K562 (cell line): ENCODE measurements around the gene PCCA. TPM values are rescaled to one million over a fixed set of nuclear protein-coding genes. Genes with fewer than 3 reads are reported as not detected.
"Not testable (repeated sequence)": the region's sequence is repeated elsewhere in the genome, so short reads cannot be mapped to it uniquely, and the experiment has no call there.

ENCODE experiments used
- ATAC-seq: fragments of 200-7000 bp; cut with Tn5 transposase; 3 replicates; pipeline ENCODE4 v1.9.1; 2020; ENCODE audit warnings: moderate library complexity
- BruUV-seq: library from RNA; stranded (reverse); fragments of 400-500 nt; replicated peaks from 2 replicates; lab custom pipeline; 2021; lab: Mats Ljungman, UMichigan
- CTCF ChIA-PET: fragments of 300-600 bp; formaldehyde crosslinking; extraction: SDS; loops from one replicate; lab custom pipeline; 2021; ENCODE audit warnings: low intra/inter-chr PET ratio; lab: Yijun Ruan, JAX
- POLR2A ChIA-PET: fragments of 300-600, 350-650 bp; sonication (Branson Sonifier 250); formaldehyde crosslinking; extraction: SDS; loops from one replicate; lab custom pipeline; 2021; ENCODE audit warnings: antibody characterized with exemption, inconsistent platforms; lab: Yijun Ruan, JAX
- DNase-seq, 4 experiments: peaks; one replicate each; pipeline versions ENCODE4 v3.0.0 to v3.0.0-alpha.2; 2011 to 2018; ENCODE audit warnings: low spot score in 3 of 4, mixed read lengths in 3 of 4; ENCODE audit errors: extremely low read depth in 1 of 4
- FAIRE-seq: peaks from 2 replicates; lab custom pipeline; 2011; peaks lifted over from hg19 to GRCh38; lab: Jason Lieb, UNC
- H2AFZ ChIP-seq: 2 replicates; pipeline ENCODE4 v1.6.0; 2011; ENCODE audit warnings: low read depth, low read length, control low read depth, inconsistent platforms
- H3K27ac ChIP-seq: fragments of 200-600 bp; 3 replicates; pipeline ENCODE4 v1.8.0; 2011; ENCODE audit warnings: low read depth, mild to moderate bottlenecking, control low read depth, inconsistent platforms, low read length, moderate library complexity, mixed read lengths; ENCODE audit errors: extremely low read depth
- H3K27me3 ChIP-seq, 2 experiments: fragments of 300-600 bp in 1 of 2; 2 replicates in 1 of 2; 3 replicates in 1 of 2; pipeline versions ENCODE4 v1.6.0 to v1.8.0; 2011; ENCODE audit warnings: inconsistent platforms in 2 of 2, low read length in 2 of 2, mild to moderate bottlenecking in 1 of 2, mixed read lengths in 1 of 2, moderate library complexity in 1 of 2; ENCODE audit not compliant: control insufficient read depth in 2 of 2, insufficient read depth in 2 of 2
- H3K36me3 ChIP-seq: fragments of 300-600 bp; 3 replicates; pipeline ENCODE4 v1.8.0; 2011; ENCODE audit warnings: mild to moderate bottlenecking, low read length, inconsistent platforms; ENCODE audit not compliant: control insufficient read depth, insufficient read depth
- H3K4me1 ChIP-seq, 2 experiments: fragments of 200-600 bp in 1 of 2; replicated peaks in 1 of 2; 2 replicates in 1 of 2; 3 replicates in 1 of 2; pipeline versions ENCODE4 v1.5.1 to v1.8.0; 2011; ENCODE audit warnings: inconsistent platforms in 2 of 2, low read length in 2 of 2, mild to moderate bottlenecking in 1 of 2, mixed read lengths in 1 of 2, moderate library complexity in 1 of 2; ENCODE audit not compliant: control insufficient read depth in 2 of 2, insufficient read depth in 2 of 2
- H3K4me2 ChIP-seq: 2 replicates; pipeline ENCODE4 v1.6.1; 2011; ENCODE audit warnings: low read length, control low read depth, inconsistent platforms, mixed read lengths; ENCODE audit not compliant: insufficient read depth
- H3K4me3 ChIP-seq: fragments of 200-600 bp; sonication (generic), shearing (Covaris generic); 2 replicates; pipeline ENCODE4 v1.5.1; 2016; ENCODE audit warnings: control low read depth, inconsistent platforms
- H3K79me2 ChIP-seq: fragments of 200-600 bp; 3 replicates; pipeline ENCODE4 v1.8.0; 2011; ENCODE audit warnings: low read length, inconsistent platforms; ENCODE audit not compliant: control insufficient read depth, insufficient read depth
- H3K9ac ChIP-seq, 2 experiments: 2 replicates each; pipeline versions ENCODE4 v1.6.0 to v1.6.1; 2011; ENCODE audit warnings: low read depth in 2 of 2, low read length in 2 of 2, control low read depth in 1 of 2, inconsistent platforms in 1 of 2, mild to moderate bottlenecking in 1 of 2, mixed read lengths in 1 of 2; ENCODE audit not compliant: insufficient read depth in 1 of 2
- H3K9me1 ChIP-seq: one replicate; pipeline ENCODE4 v1.6.0; 2011; ENCODE audit warnings: inconsistent platforms, mild to moderate bottlenecking, low read length, moderate library complexity; ENCODE audit not compliant: control insufficient read depth, insufficient read depth
- H3K9me3 ChIP-seq: replicated peaks from 2 replicates; pipeline ENCODE4 v1.5.1; 2011; ENCODE audit warnings: low read depth, low read length, inconsistent platforms; ENCODE audit not compliant: control insufficient read depth, insufficient read depth
- H4K20me1 ChIP-seq: replicated peaks from 2 replicates; pipeline ENCODE4 v1.6.1; 2011; ENCODE audit warnings: low read length, inconsistent platforms, mixed read lengths; ENCODE audit not compliant: control insufficient read depth, insufficient read depth
- CEBPG ChIP-seq, 3 experiments: fragments of 200-800 bp in 1 of 3; sonication (Bioruptor generic) in 1 of 3; sonication (generic) in 1 of 3; formaldehyde crosslinking in 1 of 3; IDR thresholded peaks in 2 of 3; conservative IDR thresholded peaks in 1 of 3; 2 replicates each; pipeline versions ENCODE4 v1.6.1 to v1.8.0; 2016 to 2022; ENCODE audit warnings: missing compliant biosample characterization in 2 of 3, missing genetic modification characterization in 2 of 3, mild to moderate bottlenecking in 1 of 3, missing genetic modification reagents in 1 of 3
- MTA3 ChIP-seq: fragments of 450-650 bp; formaldehyde crosslinking; IDR thresholded peaks from 2 replicates; pipeline ENCODE4 v1.6.1; 2017; ENCODE audit warnings: mild to moderate bottlenecking, borderline replicate concordance
- ZBTB33 ChIP-seq: sonication (generic); formaldehyde crosslinking; IDR thresholded peaks from 2 replicates; pipeline ENCODE4 v1.8.1; 2023; ENCODE audit warnings: mild to moderate bottlenecking, missing genetic modification reagents
- WGBS: fragments of 100-300 bp; shearing (Covaris generic); methylation state at CpG from one replicate; pipeline ENCODE4 v1.1.6; 2016; ENCODE audit warnings: low coverage, mixed read lengths; ENCODE audit not compliant: insufficient coverage; ENCODE audit errors: missing lambda C conversion rate; 5-methylcytosine and 5-hydroxymethylcytosine counted together
- in situ Hi-C: fragments of 300-500 bp; cut with MboI; formaldehyde crosslinking; loops from 4 replicates; pipeline ENCODE4 v1.15.0; 2018; ENCODE audit warnings: inconsistent platforms, mixed read lengths
- intact Hi-C: fragments of 100-400 bp; cut with micrococcal nuclease; formaldehyde crosslinking; loops from 2 replicates; pipeline ENCODE4 v1.14.2; 2022
- polyA plus RNA-seq, 8 experiments: library from polyadenylated mRNA; depleted of rRNA in 4 of 8; stranded (reverse) in 5 of 8; unstranded in 3 of 8; fragments of >200 nt; fragmentation: Nextera tagmentation in 2 of 8; fragmentation: Illumina TruSeq in 1 of 8; extraction: Ambion mirVana in 2 of 8; extraction: Trizol in 1 of 8; gene quantifications; 2 replicates each; pipeline versions ENCODE4 v1.2.1 to v1.2.3, GENCODE V29; 2011 to 2014; ENCODE audit warnings: inconsistent platforms in 1 of 8, missing spikeins in 1 of 8
- total RNA-seq, 7 experiments: library from RNA; depleted of rRNA in 6 of 7; stranded (reverse); fragments of >200 nt in 6 of 7; fragmentation: Illumina TruSeq in 2 of 7; extraction: Trizol in 2 of 7; gene quantifications; 2 replicates each; pipeline versions ENCODE4 v1.2.1 to v1.2.3, GENCODE V29; 2011 to 2021; ENCODE audit warnings: low replicate concordance in 1 of 7

The PCCA gene
- total and polyA plus RNA-seq, 9 of the 15 experiments (the other 6 are each of a cell fraction or from before 2014, with no cell fraction given): 5.2 to 14.1 (median 9.7) TPM

DNA sequence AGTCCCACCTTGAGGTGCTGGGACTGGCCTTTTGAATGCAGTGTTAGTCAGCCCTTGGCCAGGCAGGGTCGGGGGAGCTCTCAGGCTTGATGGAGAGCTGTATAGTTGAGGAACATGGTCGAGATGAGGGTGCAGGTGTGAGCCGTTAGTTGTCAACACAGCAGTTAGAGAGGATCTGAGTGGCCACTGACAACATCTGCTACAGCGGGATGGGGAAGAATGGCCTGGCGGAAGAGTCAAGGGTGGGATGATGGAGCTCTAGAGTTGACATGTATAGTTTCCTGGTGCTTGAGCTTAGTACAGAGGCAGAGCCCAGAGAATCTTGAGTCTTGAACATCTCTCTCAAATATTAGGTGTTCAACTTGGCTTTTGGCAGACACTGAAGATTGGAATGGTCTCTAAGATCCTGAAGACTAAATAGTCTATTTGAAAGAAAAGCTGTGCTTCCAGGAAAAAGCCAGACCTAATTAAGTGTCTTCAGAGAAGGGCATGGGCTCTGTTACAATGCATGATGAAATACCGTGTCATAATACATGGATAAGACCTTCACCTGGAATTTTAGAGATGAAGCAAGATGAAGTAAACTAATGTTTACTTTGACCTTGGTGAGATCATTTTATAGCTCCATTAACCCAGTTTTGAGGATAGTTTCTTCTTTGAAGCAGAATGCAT is 9.7 kb downstream of the PCCA start:
- 35% methylated on average over 4 of the region's 6 CpGs for WGBS
- CTCF ChIA-PET: no interaction called here
- in situ Hi-C loops: loop anchor here (5.0 kb wide), 1 partner anchor 64 kb away; no protein-coding TSS in a partner anchor
- DNase-seq (no peak), FAIRE-seq (no peak), ATAC-seq (peak; percentile 68)
- Histone ChIP-seq H3K4me2 (no peak overlapping the region), H3K27me3 (no peaks in the 10 kb centered on the region), H2AFZ (no peak overlapping the region), H4K20me1 (no peaks in the 10 kb centered on the region), H3K79me2 (no peaks in the 10 kb centered on the region; the same call in 2 of the 3 replicates), H3K9me1 (no peaks in the 10 kb centered on the region), H3K4me3 (no peak overlapping the region), H3K36me3 (no peaks in the 10 kb centered on the region), H3K9ac (no peak overlapping the region), H3K27ac (no peak overlapping the region), H3K4me1 (peaks cover 3 to 4% of the 10 kb centered on the region in 2 experiments; a peak in 2 of 5 replicates), H3K9me3 (no peaks in the 10 kb centered on the region)
- POLR2A ChIA-PET: interaction anchor here (0.6 to 2.1 kb wide), 3 partner anchors 9 to 26 kb away, joined by 3 to 10 read pairs (median 3); partner anchors contain the start of gene PCCA
- TF ChIP-seq MTA3 (no peak), CEBPG (CRISPR knock-in tag; IDR thresholded peaks at IDR 0.05) (no peak), CEBPG (tag; conservative IDR thresholded peaks at IDR 0.05 in 1 of 2, IDR thresholded peaks at IDR 0.05 in 1 of 2) (peak in 1 of 2 experiments; percentile 40; a peak in 1 of 4 replicates), ZBTB33 (CRISPR knock-in tag) (peak; percentile 59; the same call in 1 of the 2 replicates)
- intact Hi-C loops: no loop called here
- no TSS peak for BruUV-seq

- BruUV-seq, H3K9me1 ChIP-seq, intact Hi-C loops, H3K4me2 ChIP-seq, H2AFZ ChIP-seq, FAIRE-seq, H3K36me3 ChIP-seq, H3K4me3 ChIP-seq, H3K9ac ChIP-seq, CTCF ChIA-PET, H3K27me3 ChIP-seq, H3K9me3 ChIP-seq, ATAC-seq, DNase-seq, H3K27ac ChIP-seq, H4K20me1 ChIP-seq, H3K79me2 ChIP-seq, H3K4me1 ChIP-seq: not testable (repeated sequence)
- in situ Hi-C loops: loop anchor here (5.0 kb wide), 1 partner anchor 63 kb away; no protein-coding TSS in a partner anchor
- WGBS: 37% methylated on average over 2 of the region's 8 CpGs
- POLR2A ChIA-PET: interaction anchor here (0.6 to 2.1 kb wide), 3 partner anchors 10 to 26 kb away, joined by 3 to 10 read pairs (median 3); partner anchors contain the start of gene PCCA
Observed at GRCh38 chr13:100099117-100099445, 10.2 kb downstream of the PCCA start.
